H9 (cell line): Measurements from ENCODE around the gene KIAA1614. TPM values are rescaled to one million over a fixed set of nuclear protein-coding genes. Genes with fewer than 3 reads are reported as not detected.

Experiments used
- DNase-seq: peaks from one replicate; pipeline ENCODE4 v3.0.0-alpha.2; 2017
- H2AFZ ChIP-seq: one replicate; pipeline ENCODE4 v1.6.1; 2013; ENCODE audit warnings: mild to moderate bottlenecking, low read length, control low read depth, moderate library complexity
- H2AK5ac ChIP-seq: 2 replicates; pipeline ENCODE4 v1.6.1; 2013; ENCODE audit warnings: low read length, control low read depth, mixed read lengths; ENCODE audit not compliant: insufficient read length
- H2BK120ac ChIP-seq: one replicate; pipeline ENCODE4 v1.6.1; 2013; ENCODE audit warnings: low read depth, mild to moderate bottlenecking, low read length, control low read depth, inconsistent platforms; ENCODE audit not compliant: poor library complexity, severe bottlenecking
- H2BK12ac ChIP-seq: 2 replicates; pipeline ENCODE4 v1.6.1; 2013; ENCODE audit warnings: low read length, control low read depth, mixed read lengths, low read depth; ENCODE audit not compliant: insufficient read length
- H2BK15ac ChIP-seq: 2 replicates; pipeline ENCODE4 v1.6.1; 2013; ENCODE audit warnings: low read depth, low read length, control low read depth
- H2BK20ac ChIP-seq: one replicate; pipeline ENCODE4 v1.6.1; 2013; ENCODE audit warnings: low read depth, mild to moderate bottlenecking, low read length, control low read depth, inconsistent platforms; ENCODE audit not compliant: poor library complexity, severe bottlenecking
- H2BK5ac ChIP-seq: 2 replicates; pipeline ENCODE4 v1.6.1; 2013; ENCODE audit warnings: low read length, control low read depth, mixed read lengths; ENCODE audit not compliant: insufficient read length
- H3K14ac ChIP-seq: 2 replicates; pipeline ENCODE4 v1.6.1; 2013; ENCODE audit warnings: low read length, control low read depth; ENCODE audit not compliant: insufficient read depth
- H3K18ac ChIP-seq: 2 replicates; pipeline ENCODE4 v1.6.1; 2013; ENCODE audit warnings: low read depth, mild to moderate bottlenecking, mixed read lengths, low read length, control low read depth; ENCODE audit not compliant: insufficient read length
- H3K23ac ChIP-seq: 2 replicates; pipeline ENCODE4 v1.6.1; 2013; ENCODE audit warnings: low read length, control low read depth, mixed read lengths, low read depth; ENCODE audit not compliant: insufficient read length
- H3K23me2 ChIP-seq: 2 replicates; pipeline ENCODE4 v1.6.1; 2013; ENCODE audit warnings: low read depth, mild to moderate bottlenecking, mixed read lengths, low read length, control low read depth; ENCODE audit not compliant: insufficient read length, poor library complexity, severe bottlenecking
- H3K27ac ChIP-seq: 2 replicates; pipeline ENCODE4 v1.5.1; 2013; ENCODE audit warnings: low read length, control low read depth, mixed read lengths, low read depth; ENCODE audit not compliant: insufficient read length
- H3K27me3 ChIP-seq: 2 replicates; pipeline ENCODE4 v1.6.1; 2013; ENCODE audit warnings: low read length, control low read depth, inconsistent platforms; ENCODE audit not compliant: insufficient read depth
- H3K4ac ChIP-seq: 2 replicates; pipeline ENCODE4 v1.6.1; 2013; ENCODE audit warnings: low read depth, mild to moderate bottlenecking, control low read depth, inconsistent platforms, low read length, moderate library complexity
- H3K4me1 ChIP-seq: 2 replicates; pipeline ENCODE4 v1.6.1; 2013; ENCODE audit warnings: low read length, control low read depth, inconsistent platforms; ENCODE audit not compliant: insufficient read depth
- H3K4me2 ChIP-seq: 2 replicates; pipeline ENCODE4 v1.6.1; 2013; ENCODE audit warnings: low read length, control low read depth, mixed read lengths; ENCODE audit not compliant: insufficient read length, insufficient read depth
- H3K56ac ChIP-seq: 2 replicates; pipeline ENCODE4 v1.6.1; 2013; ENCODE audit warnings: low read depth, mild to moderate bottlenecking, mixed read lengths, low read length, control low read depth; ENCODE audit not compliant: insufficient read length
- H3K79me1 ChIP-seq: 2 replicates; pipeline ENCODE4 v1.6.1; 2013; ENCODE audit warnings: low read depth, mild to moderate bottlenecking, moderate library complexity, low read length, control low read depth, inconsistent platforms; ENCODE audit not compliant: insufficient read depth, poor library complexity, severe bottlenecking
- H3K79me2 ChIP-seq: 2 replicates; pipeline ENCODE4 v1.6.1; 2013; ENCODE audit warnings: low read length, control low read depth, inconsistent platforms; ENCODE audit not compliant: insufficient read depth
- H3K9ac ChIP-seq: 2 replicates; pipeline ENCODE4 v1.6.1; 2013; ENCODE audit warnings: low read length, control low read depth, mixed read lengths; ENCODE audit not compliant: insufficient read length; ENCODE audit errors: extremely low read depth
- H3K9me3 ChIP-seq: one replicate; pipeline ENCODE4 v1.6.1; 2013; ENCODE audit warnings: low read depth, low read length, inconsistent platforms; ENCODE audit not compliant: control insufficient read depth
- H3T11ph ChIP-seq: one replicate; pipeline ENCODE4 v1.6.1; 2013; ENCODE audit warnings: mild to moderate bottlenecking, low read length, control low read depth, inconsistent platforms
- H4K20me1 ChIP-seq: one replicate; pipeline ENCODE4 v1.6.1; 2013; ENCODE audit not compliant: control insufficient read depth, insufficient read length, insufficient read depth
- H4K5ac ChIP-seq: 2 replicates; pipeline ENCODE4 v1.6.1; 2013; ENCODE audit warnings: low read depth, mild to moderate bottlenecking, mixed read lengths, low read length, control low read depth; ENCODE audit not compliant: insufficient read length
- H4K8ac ChIP-seq: replicated peaks from 2 replicates; pipeline ENCODE4 v1.6.1; 2013; ENCODE audit warnings: low read length, control low read depth, mixed read lengths, low read depth; ENCODE audit not compliant: insufficient read length
- H4K91ac ChIP-seq: 2 replicates; pipeline ENCODE4 v1.6.1; 2013; ENCODE audit warnings: low read depth, mild to moderate bottlenecking, moderate library complexity, mixed read lengths, low read length, control low read depth; ENCODE audit not compliant: insufficient read length
- H3K27ac Mint-ChIP-seq, 3 experiments: 2 replicates in 2 of 3; 3 replicates in 1 of 3; pipeline ENCODE4 v1.8.0; 2020 to 2021; ENCODE audit warnings: mixed read lengths in 3 of 3, mild to moderate bottlenecking in 1 of 3, moderate library complexity in 1 of 3
- H3K27me3 Mint-ChIP-seq: 2 replicates; pipeline ENCODE4 v1.8.0; 2021; ENCODE audit warnings: low read depth, mild to moderate bottlenecking, moderate library complexity, mixed read lengths
- H3K36me3 Mint-ChIP-seq, 3 experiments: 2 replicates in 2 of 3; 3 replicates in 1 of 3; pipeline ENCODE4 v1.8.0; 2020 to 2021; ENCODE audit warnings: low read depth in 3 of 3, mixed read lengths in 3 of 3; ENCODE audit not compliant: insufficient read depth in 1 of 3
- H3K4me1 Mint-ChIP-seq, 2 experiments: 2 replicates each; pipeline ENCODE4 v1.8.0; 2020; ENCODE audit warnings: mixed read lengths in 2 of 2
- H3K4me3 Mint-ChIP-seq, 2 experiments: 2 replicates in 1 of 2; 3 replicates in 1 of 2; pipeline ENCODE4 v1.8.0; 2020 to 2021; ENCODE audit warnings: mild to moderate bottlenecking in 2 of 2, mixed read lengths in 2 of 2, moderate library complexity in 1 of 2
- H3K9me3 Mint-ChIP-seq, 2 experiments: 2 replicates in 1 of 2; 3 replicates in 1 of 2; pipeline ENCODE4 v1.8.0; 2020; ENCODE audit warnings: mild to moderate bottlenecking in 2 of 2, mixed read lengths in 2 of 2, moderate library complexity in 1 of 2
- CTCF ChIP-seq: fragments of 200-600 bp; sonication (generic); conservative IDR thresholded peaks from 3 replicates; pipeline ENCODE4 v1.8.0; 2021; ENCODE audit warnings: antibody characterized with exemption, mild to moderate bottlenecking
- WGBS: extraction: QIAGEN DNeasy Blood & Tissue Kit; methylation state at CpG from one replicate; pipeline ENCODE4 v1.1.7; 2013; ENCODE audit warnings: missing lambda C conversion rate, low lambda C conversion rate, mixed read lengths; ENCODE audit not compliant: insufficient read length; ENCODE audit errors: extremely low coverage; 5-methylcytosine and 5-hydroxymethylcytosine counted together
- total RNA-seq: library from RNA; stranded (reverse); gene quantifications from 2 replicates; pipeline ENCODE4 v1.2.1, GENCODE V29; 2021

The KIAA1614 gene
- total RNA-seq, 1 experiment from 2014 or later: 1.3 TPM

GRCh38 chr1:180919183-180919700, 6.5 kb downstream of the KIAA1614 start:
- H3K56ac ChIP-seq: no peak overlapping the region
- no peak overlapping the region for H3K4me3 Mint-ChIP-seq
- H3K27ac Mint-ChIP-seq: no peak overlapping the region; a peak in 1 of 7 replicates
- no peak overlapping the region for H3K14ac ChIP-seq
- H4K91ac ChIP-seq: no peak overlapping the region
- no peak overlapping the region for H2AFZ ChIP-seq
- H3K79me2 ChIP-seq: no peaks in the 10 kb centered on the region
- peaks cover 39 to 50% of the 10 kb centered on the region in 2 experiments for H3K4me1 Mint-ChIP-seq
- no peaks in the 10 kb centered on the region for H3K9me3 Mint-ChIP-seq
- no peak overlapping the region for H3K23ac ChIP-seq
- H3K9me3 ChIP-seq: no peaks in the 10 kb centered on the region
- no peak overlapping the region for H2BK5ac ChIP-seq
- H2AK5ac ChIP-seq: no peak overlapping the region
- H4K5ac ChIP-seq: no peak overlapping the region
- no peak overlapping the region for H2BK120ac ChIP-seq
- H3K79me1 ChIP-seq: no peaks in the 10 kb centered on the region
- peaks cover 0 to 5% (median 0%) of the 10 kb centered on the region in 3 experiments; a peak in 2 of 7 replicates for H3K36me3 Mint-ChIP-seq
- H3K27me3 ChIP-seq: no peaks in the 10 kb centered on the region
- no CpG with 5 or more reads among the region's 9 CpGs for WGBS
- H3K27ac ChIP-seq: no peak overlapping the region
- peaks cover 6% of the 10 kb centered on the region for H3K23me2 ChIP-seq
- peaks cover 2% of the 10 kb centered on the region; the same call in 1 of the 2 replicates for H3K27me3 Mint-ChIP-seq
- DNase-seq: no peak
- no peak overlapping the region for H3K4me2 ChIP-seq
- H3K18ac ChIP-seq: no peak overlapping the region
- no peaks in the 10 kb centered on the region for H4K20me1 ChIP-seq
- no peak overlapping the region for H2BK20ac ChIP-seq
- H3K4me1 ChIP-seq: peaks cover 11% of the 10 kb centered on the region; the same call in 1 of the 2 replicates
- H4K8ac ChIP-seq: no peak overlapping the region
- TF ChIP-seq CTCF: no peak
- H3T11ph ChIP-seq: no peak overlapping the region
- no peak overlapping the region for H3K4ac ChIP-seq
- no peak overlapping the region for H2BK12ac ChIP-seq
- no peak overlapping the region for H2BK15ac ChIP-seq
- no peak overlapping the region for H3K9ac ChIP-seq
